MCF 10A (cell line): ENCODE measurements around the gene ASPN. TPM values are rescaled to one million over a fixed set of nuclear protein-coding genes. Genes with fewer than 3 reads are reported as not detected.

Experiments used
- BruUV-seq: library from RNA; stranded (reverse); fragments of 400-500 nt; replicated peaks from 2 replicates; lab custom pipeline; 2021; lab: Mats Ljungman, UMichigan
- CTCF ChIA-PET: fragments of 300-600 bp; sonication (Branson Sonifier 250); formaldehyde crosslinking; extraction: SDS; loops from one replicate; lab custom pipeline; 2021; ENCODE audit warnings: antibody characterized with exemption, inconsistent platforms; lab: Yijun Ruan, JAX
- POLR2A ChIA-PET: fragments of 300-600, 350-650 bp; sonication (Branson Sonifier 250); formaldehyde crosslinking; extraction: SDS; loops from one replicate; lab custom pipeline; 2020; ENCODE audit warnings: antibody characterized with exemption, inconsistent platforms; lab: Yijun Ruan, JAX
- DNase-seq: peaks from one replicate; pipeline ENCODE4 v3.0.0-alpha.2; 2018; ENCODE audit not compliant: unreplicated experiment
- H3K27ac Mint-ChIP-seq: one replicate; pipeline ENCODE4 v1.8.0; 2022; ENCODE audit warnings: mild to moderate bottlenecking, low read depth, mixed read lengths; ENCODE audit not compliant: unreplicated experiment
- H3K27me3 Mint-ChIP-seq: one replicate; pipeline ENCODE4 v1.8.0; 2022; ENCODE audit warnings: mixed read lengths; ENCODE audit not compliant: insufficient read depth, unreplicated experiment
- H3K36me3 Mint-ChIP-seq: one replicate; pipeline ENCODE4 v1.8.0; 2022; ENCODE audit warnings: mild to moderate bottlenecking, moderate library complexity, mixed read lengths; ENCODE audit not compliant: insufficient read depth, unreplicated experiment
- H3K4me1 Mint-ChIP-seq: one replicate; pipeline ENCODE4 v1.8.0; 2022; ENCODE audit warnings: mixed read lengths; ENCODE audit not compliant: insufficient read depth, unreplicated experiment
- H3K4me3 Mint-ChIP-seq: one replicate; pipeline ENCODE4 v1.8.0; 2022; ENCODE audit warnings: mild to moderate bottlenecking, moderate library complexity, mixed read lengths; ENCODE audit not compliant: unreplicated experiment
- H3K9me3 Mint-ChIP-seq: one replicate; pipeline ENCODE4 v1.8.0; 2022; ENCODE audit warnings: mixed read lengths; ENCODE audit not compliant: unreplicated experiment
- intact Hi-C: fragments of 100-400 bp; cut with micrococcal nuclease; formaldehyde crosslinking; loops from 2 replicates; pipeline ENCODE4 v1.14.1; 2022
- total RNA-seq: library from RNA; stranded (reverse); gene quantifications from 2 replicates; pipeline ENCODE4 v1.2.3, GENCODE V29; 2022
- TF ChIP-seq, protein P1 (sequence below): fragments of 200-600 bp; IDR thresholded peaks from one replicate; pipeline ENCODE4 v1.8.0; 2022; ENCODE audit warnings: antibody characterized with exemption, mild to moderate bottlenecking; ENCODE audit not compliant: unreplicated experiment

Gene ASPN
- total RNA-seq, 1 experiment from 2014 or later: 0.12 TPM

DNA sequence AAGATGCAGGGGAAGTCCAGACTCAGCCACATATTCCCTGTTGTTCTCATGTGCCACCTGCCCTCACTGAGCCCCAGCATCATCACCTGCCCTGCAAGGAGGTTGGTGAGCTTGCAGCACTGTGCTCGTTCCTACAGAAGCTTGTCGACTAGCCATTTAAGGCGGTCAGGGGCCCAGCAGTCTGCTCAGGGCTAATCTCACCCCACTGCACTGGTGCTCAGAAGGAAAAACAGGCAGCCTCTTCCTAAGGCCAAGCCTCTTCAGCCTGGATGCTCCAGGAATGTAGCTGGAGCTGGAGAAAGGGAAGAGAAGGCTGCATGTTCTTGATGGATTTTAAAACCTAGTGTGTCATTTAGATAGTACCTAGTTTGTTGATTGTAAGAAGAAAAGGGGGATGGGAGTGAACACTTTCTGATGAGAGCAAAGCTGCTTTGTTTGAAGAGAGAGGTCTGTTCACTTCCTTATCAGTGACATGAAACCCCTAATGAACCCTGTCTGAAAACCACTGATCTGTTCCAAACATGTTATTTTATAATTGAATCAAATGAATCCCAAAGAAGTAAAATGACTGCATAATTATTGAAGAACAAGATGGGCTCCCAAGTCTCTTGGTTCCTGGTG is 10.6 kb upstream of the ASPN start:
- Mint-ChIP-seq H3K4me1 (peaks cover 10% of the 10 kb centered on the region), H3K9me3 (no peaks in the 10 kb centered on the region), H3K27me3 (no peaks in the 10 kb centered on the region), H3K27ac (no peak overlapping the region), H3K36me3 (peaks cover 6% of the 10 kb centered on the region), H3K4me3 (no peak overlapping the region)
- BruUV-seq: no TSS peak
- intact Hi-C loops: no loop called here
- TF ChIP-seq, protein P1, sequence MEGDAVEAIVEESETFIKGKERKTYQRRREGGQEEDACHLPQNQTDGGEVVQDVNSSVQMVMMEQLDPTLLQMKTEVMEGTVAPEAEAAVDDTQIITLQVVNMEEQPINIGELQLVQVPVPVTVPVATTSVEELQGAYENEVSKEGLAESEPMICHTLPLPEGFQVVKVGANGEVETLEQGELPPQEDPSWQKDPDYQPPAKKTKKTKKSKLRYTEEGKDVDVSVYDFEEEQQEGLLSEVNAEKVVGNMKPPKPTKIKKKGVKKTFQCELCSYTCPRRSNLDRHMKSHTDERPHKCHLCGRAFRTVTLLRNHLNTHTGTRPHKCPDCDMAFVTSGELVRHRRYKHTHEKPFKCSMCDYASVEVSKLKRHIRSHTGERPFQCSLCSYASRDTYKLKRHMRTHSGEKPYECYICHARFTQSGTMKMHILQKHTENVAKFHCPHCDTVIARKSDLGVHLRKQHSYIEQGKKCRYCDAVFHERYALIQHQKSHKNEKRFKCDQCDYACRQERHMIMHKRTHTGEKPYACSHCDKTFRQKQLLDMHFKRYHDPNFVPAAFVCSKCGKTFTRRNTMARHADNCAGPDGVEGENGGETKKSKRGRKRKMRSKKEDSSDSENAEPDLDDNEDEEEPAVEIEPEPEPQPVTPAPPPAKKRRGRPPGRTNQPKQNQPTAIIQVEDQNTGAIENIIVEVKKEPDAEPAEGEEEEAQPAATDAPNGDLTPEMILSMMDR: no peak
- ChIA-PET CTCF (interaction anchor here (1.3 kb wide), 1 partner anchor 298 kb away, joined by 3 read pairs; no protein-coding TSS in a partner anchor), POLR2A (interaction anchor here (2.7 kb wide), 1 partner anchor 12 kb away, joined by 11 read pairs; no protein-coding TSS in a partner anchor)
- DNase-seq: no peak

- no peaks in the 10 kb centered on the region for H3K27me3 Mint-ChIP-seq
These were observed 6.6 kb upstream of the ASPN start for GRCh38 chr9:92488681-92489550.

DNA sequence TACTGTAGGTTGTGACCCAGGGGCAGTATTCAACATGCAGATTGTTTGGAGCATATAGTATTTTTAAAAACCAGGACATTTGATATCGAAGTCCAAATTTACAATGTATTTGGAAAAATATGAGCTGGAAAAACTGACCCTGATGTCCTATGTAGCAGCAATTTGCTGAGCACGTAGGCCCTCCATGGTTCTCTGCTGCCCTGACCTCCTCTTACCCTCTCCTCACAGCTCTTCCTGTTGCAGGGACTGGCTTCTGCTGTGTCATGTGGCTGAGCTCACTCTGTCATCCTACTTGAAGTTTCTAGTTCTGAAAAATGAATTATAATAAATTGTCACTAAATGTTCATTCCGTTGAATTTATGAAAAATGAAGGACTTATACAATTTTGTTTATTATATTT is 4.1 kb upstream of the ASPN start:
- Mint-ChIP-seq H3K27me3 (no peaks in the 10 kb centered on the region), H3K36me3 (no peaks in the 10 kb centered on the region), H3K4me1 (peaks cover 22% of the 10 kb centered on the region), H3K27ac (no peak overlapping the region), H3K4me3 (no peak overlapping the region), H3K9me3 (no peaks in the 10 kb centered on the region)
- intact Hi-C loops: no loop called here
- TF ChIP-seq, protein P1: no peak
- ChIA-PET CTCF (interaction anchor here (0.6 to 1.5 kb wide), 3 partner anchors 16 to 152 kb away, joined by 3 to 4 read pairs (median 3); no protein-coding TSS in a partner anchor), POLR2A (interaction anchor here (1.4 kb wide), 1 partner anchor 9 kb away, joined by 4 read pairs; no protein-coding TSS in a partner anchor)
- no TSS peak for BruUV-seq
- DNase-seq: no peak

More at GRCh38 chr9:92488681-92489550, 6.6 kb upstream of the ASPN start:
- no peaks in the 10 kb centered on the region for H3K36me3 Mint-ChIP-seq
- DNase-seq: no peak
- ChIA-PET POLR2A (no interaction called here), CTCF (no interaction called here)
- H3K9me3 Mint-ChIP-seq: no peaks in the 10 kb centered on the region
- H3K27ac Mint-ChIP-seq: no peak overlapping the region
- intact Hi-C loops: no loop called here
- H3K4me1 Mint-ChIP-seq: peaks cover 15% of the 10 kb centered on the region
- no TSS peak for BruUV-seq
- TF ChIP-seq, protein P1: no peak
- H3K4me3 Mint-ChIP-seq: no peak overlapping the region

DNA sequence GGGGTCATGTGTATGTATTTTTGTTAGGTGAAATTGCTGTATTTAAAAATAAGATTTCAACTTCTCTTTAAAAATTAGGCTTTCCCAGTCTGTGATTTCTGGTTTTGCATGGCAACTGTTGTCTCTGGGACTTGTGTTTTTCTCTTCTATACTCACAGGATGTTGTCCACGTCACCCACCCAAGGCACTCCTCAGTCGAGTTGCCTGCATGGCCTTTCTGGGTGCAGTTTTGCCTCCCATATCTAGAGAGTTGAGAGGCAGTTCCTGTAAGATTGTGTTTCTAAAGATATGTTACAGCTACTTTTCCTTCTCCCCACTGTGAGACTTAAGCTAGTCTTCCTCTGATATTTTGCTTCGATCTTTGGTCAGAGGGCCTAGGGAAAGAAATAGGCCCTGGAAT is 2.3 kb upstream of the ASPN start:
- Mint-ChIP-seq H3K27me3 (no peaks in the 10 kb centered on the region), H3K27ac (peak overlapping the region; percentile 0), H3K9me3 (no peaks in the 10 kb centered on the region), H3K36me3 (no peaks in the 10 kb centered on the region), H3K4me1 (peaks cover 30% of the 10 kb centered on the region), H3K4me3 (no peak overlapping the region)
- ChIA-PET POLR2A (interaction anchor here (1.5 kb wide), 1 partner anchor 20 kb away, joined by 4 read pairs; no protein-coding TSS in a partner anchor), CTCF (interaction anchor here (0.6 kb wide), 2 partner anchors 20 to 347 kb away, joined by 3 to 4 read pairs; no protein-coding TSS in a partner anchor)
- no peak for DNase-seq
- TF ChIP-seq, protein P1: no peak
- intact Hi-C loops: no loop called here
- BruUV-seq: no TSS peak
